Neural progenitor cell (in vitro differentiated cells): ENCODE results near the gene HRG.

ENCODE experiments used
- EZH2 ChIP-seq: fragments of 200-600 bp; sonication (generic); IDR thresholded peaks from 2 replicates; pipeline ENCODE4 v1.6.1; 2017; ENCODE audit warnings: antibody characterized with exemption, mild to moderate bottlenecking, moderate library complexity
- TF ChIP-seq, protein P1 (sequence below): fragments of 200-600 bp; sonication (generic); IDR thresholded peaks from 2 replicates; pipeline ENCODE4 v1.5.1; 2017; ENCODE audit warnings: antibody characterized with exemption, mild to moderate bottlenecking

DNA sequence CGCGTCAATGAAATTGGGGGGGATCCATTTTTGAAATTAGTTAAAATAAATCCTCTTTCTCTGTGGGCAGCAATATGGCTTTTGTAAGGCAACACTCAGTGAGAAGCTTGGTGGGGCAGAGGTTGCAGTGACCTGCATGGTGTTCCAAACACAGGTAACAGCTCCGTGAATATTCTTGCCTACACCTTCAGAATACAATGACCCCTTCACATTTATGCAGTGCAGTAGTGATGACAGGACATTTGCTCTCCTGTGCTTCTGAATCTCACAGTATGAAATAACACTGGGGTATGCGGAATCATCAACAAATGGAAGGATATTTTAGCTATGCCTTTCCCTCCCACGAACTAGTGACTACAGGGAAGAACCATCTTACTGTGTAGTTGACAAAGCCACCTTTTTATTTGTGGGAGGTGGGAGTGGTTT lies 46.0 kb upstream of the HRG start:
- TF ChIP-seq, protein P1, sequence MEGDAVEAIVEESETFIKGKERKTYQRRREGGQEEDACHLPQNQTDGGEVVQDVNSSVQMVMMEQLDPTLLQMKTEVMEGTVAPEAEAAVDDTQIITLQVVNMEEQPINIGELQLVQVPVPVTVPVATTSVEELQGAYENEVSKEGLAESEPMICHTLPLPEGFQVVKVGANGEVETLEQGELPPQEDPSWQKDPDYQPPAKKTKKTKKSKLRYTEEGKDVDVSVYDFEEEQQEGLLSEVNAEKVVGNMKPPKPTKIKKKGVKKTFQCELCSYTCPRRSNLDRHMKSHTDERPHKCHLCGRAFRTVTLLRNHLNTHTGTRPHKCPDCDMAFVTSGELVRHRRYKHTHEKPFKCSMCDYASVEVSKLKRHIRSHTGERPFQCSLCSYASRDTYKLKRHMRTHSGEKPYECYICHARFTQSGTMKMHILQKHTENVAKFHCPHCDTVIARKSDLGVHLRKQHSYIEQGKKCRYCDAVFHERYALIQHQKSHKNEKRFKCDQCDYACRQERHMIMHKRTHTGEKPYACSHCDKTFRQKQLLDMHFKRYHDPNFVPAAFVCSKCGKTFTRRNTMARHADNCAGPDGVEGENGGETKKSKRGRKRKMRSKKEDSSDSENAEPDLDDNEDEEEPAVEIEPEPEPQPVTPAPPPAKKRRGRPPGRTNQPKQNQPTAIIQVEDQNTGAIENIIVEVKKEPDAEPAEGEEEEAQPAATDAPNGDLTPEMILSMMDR: no peak
- no peak for TF ChIP-seq EZH2
